Omental fat pad (tissue), 4 donors: Measurements from ENCODE around the gene AFAP1. TPM values are rescaled to one million over a fixed set of nuclear protein-coding genes. Genes with fewer than 3 reads are reported as not detected.

Source experiments
- ATAC-seq: fragments of 150-250 bp; one replicate; pipeline ENCODE4 v1.9.1; 2016; ENCODE audit warnings: mild to moderate bottlenecking, moderate library complexity; ENCODE audit not compliant: low FRiP score
- DNase-seq: peaks from one replicate; pipeline ENCODE4 v3.0.0-alpha.2; 2019; ENCODE audit warnings: low spot score
- total RNA-seq, 4 donors: library from RNA; depleted of rRNA; stranded (reverse); fragments of >200 nt; gene quantifications; one replicate each; pipeline ENCODE4 v1.1.0, GENCODE V29; 2016
- TF ChIP-seq, protein P1 (sequence below), 3 donors: fragments of 450-650 bp; IDR thresholded peaks; one replicate each; pipeline ENCODE4 v1.5.1; 2016 to 2017; ENCODE audit warnings: antibody characterized with exemption in 3 of 3, mild to moderate bottlenecking in 3 of 3, moderate library complexity in 2 of 3

Gene AFAP1
- total RNA-seq, 4 donors from 2014 or later = 24.6 to 35.5 (median 26.9) TPM

DNA sequence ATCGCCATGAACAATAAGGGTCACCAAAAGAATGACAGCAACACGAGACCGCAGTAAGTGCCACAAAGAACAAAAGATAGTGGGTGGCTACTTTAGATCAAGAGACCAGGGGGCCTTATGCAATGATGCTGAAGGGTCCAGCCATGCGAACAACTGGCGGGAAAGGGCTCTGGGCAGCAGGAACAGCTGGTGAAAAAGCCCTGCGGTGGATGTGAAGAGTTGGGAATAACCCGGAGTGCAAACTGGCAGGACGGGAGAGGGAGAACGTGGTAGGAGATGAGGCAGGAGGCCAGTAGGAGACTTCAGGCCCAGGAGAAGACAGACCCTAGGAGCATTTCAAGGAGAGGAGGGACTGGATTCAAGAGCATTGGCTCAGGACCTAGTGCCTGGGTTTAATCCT, 120.2 kb downstream of the AFAP1 start:
- DNase-seq (no peak), ATAC-seq (no peak)
- TF ChIP-seq, protein P1, sequence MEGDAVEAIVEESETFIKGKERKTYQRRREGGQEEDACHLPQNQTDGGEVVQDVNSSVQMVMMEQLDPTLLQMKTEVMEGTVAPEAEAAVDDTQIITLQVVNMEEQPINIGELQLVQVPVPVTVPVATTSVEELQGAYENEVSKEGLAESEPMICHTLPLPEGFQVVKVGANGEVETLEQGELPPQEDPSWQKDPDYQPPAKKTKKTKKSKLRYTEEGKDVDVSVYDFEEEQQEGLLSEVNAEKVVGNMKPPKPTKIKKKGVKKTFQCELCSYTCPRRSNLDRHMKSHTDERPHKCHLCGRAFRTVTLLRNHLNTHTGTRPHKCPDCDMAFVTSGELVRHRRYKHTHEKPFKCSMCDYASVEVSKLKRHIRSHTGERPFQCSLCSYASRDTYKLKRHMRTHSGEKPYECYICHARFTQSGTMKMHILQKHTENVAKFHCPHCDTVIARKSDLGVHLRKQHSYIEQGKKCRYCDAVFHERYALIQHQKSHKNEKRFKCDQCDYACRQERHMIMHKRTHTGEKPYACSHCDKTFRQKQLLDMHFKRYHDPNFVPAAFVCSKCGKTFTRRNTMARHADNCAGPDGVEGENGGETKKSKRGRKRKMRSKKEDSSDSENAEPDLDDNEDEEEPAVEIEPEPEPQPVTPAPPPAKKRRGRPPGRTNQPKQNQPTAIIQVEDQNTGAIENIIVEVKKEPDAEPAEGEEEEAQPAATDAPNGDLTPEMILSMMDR (IDR thresholded peaks at IDR 0.05) = no peak

DNA sequence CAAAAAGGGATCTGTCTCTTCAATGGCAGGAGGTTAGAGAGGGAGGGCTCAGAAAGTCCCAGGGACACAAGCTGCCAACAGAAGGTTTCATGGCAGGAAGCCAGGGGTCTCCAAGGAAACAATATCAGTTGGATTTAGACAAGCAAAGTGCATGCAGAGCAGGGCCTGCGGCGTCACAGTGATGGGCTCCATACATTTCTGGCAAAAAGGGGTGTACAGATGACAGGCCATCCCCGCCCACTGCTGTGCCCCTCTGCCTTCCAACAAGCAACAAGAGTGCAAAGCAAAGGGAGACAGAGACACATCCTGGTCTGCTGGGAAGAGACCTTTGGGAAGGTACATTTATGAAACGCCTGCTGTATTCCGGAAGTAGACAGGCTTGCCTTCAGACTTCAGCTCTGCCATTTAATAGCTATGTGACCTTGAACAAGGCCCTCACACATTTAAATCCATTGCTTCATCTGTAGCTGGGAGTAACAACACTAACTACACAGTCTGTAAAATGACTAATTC, 121.2 kb downstream of the AFAP1 start:
- no peak for ATAC-seq
- DNase-seq = no peak
- TF ChIP-seq, protein P1 (IDR thresholded peaks at IDR 0.05) = no peak

DNA sequence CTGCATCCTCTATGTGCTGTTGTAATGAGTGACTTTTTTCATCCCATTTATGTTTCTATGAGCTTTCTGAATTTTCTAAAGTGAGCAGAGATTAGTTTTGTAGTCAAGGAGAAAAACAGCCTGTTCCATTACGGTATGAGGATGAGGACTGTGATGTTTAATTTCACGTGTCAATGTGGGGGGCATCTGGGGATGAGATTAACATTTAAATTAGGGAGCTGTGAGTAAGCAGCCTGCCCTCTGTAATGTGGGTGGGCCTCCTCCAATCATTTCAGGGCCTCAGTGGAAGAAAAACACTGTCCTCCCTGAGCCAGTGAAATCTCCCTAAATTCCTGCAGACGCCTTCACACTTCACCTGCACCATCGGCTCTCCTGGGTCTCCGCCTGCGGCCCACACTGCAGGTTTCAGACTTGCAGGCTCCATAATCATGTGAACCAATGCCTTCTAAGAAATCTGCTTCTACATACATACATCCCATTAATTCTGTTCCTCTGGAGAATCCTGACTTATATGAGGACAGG, 121.7 kb downstream of the AFAP1 start:
- TF ChIP-seq, protein P1 (IDR thresholded peaks at IDR 0.05) = no peak
- no peak for DNase-seq
- ATAC-seq = peak; percentile 60

DNA sequence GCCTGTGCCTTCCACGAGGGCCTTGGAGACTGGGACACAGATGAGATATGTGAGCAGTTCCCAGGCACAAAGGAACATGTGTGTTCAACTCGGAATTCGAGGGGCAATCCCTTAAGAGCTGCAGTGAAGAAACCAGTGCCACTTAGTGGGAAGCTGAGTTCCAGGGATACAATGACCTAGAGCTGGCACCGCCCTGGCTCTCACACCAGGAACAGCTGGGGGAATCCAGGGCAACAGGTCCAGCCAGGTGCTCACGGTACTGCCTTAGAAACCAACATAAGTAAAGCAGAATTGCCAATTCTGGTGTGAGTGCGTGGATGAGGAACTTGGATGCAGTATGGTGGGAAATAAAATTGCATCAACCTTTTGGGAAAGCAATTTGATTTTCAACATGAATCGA, 122.9 kb downstream of the AFAP1 start:
- ATAC-seq (no peak), DNase-seq (no peak)
- TF ChIP-seq, protein P1 (IDR thresholded peaks at IDR 0.05) = no peak

DNA sequence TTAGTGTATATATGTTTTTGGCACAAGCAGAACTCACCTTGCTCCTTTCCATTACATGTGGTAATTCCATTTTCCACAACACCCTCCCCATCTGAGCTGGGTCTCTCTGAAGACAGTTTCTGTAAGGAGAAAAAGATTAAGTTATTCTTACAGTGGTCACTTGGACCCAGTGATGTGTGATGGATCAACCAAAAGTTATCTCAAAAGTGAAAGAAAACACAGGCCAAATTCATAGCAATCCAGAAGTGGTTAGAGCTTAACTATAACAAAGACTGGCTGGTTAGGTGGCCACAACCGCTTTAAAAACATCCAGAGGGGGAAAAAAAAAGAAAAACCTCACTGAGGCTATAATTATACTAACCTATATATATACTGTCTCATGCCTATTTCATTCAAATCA, 123.7 kb downstream of the AFAP1 start:
- DNase-seq (no peak), ATAC-seq (no peak)
- TF ChIP-seq, protein P1 (IDR thresholded peaks at IDR 0.05) = no peak

DNA sequence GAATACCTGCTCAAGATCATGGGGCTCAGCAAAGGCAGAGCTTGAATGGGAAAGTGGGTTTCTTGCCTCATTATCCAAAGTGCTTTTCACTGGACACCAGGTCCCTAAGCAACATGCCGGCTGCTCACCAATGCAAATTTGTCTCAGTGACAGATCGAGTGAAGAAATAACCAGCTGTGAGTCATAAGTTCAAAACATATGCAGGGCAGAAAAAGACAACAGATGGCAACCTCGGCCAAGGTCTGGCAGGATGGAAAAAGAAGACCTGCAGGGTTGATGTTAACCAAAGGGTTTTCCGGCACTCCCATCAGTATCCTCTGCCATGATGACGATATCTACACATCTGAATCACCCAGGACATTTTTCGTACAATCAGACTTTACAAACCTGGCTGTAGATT, 124.1 kb downstream of the AFAP1 start:
- ATAC-seq (no peak), DNase-seq (no peak)
- TF ChIP-seq, protein P1 (IDR thresholded peaks at IDR 0.05) = no peak

DNA sequence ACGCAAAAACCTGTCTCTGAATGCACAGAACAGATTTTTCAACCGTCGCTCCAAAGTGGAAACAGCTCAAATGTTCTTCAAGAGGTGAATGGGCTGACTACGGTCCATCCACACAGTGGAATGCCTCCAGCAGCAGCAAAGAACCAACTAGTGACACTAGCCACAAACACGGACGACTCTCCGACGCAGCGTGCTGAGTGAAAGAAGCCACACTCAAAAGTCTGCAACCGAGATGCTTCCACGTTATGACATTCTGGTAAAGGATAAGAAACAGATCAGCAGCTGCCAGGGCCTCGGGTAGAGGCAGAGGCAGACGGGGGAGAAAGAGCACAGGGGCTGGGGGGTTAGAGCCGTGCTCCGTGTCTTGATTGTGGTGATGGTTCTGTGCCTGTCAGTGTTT, 125.2 kb downstream of the AFAP1 start:
- ATAC-seq = no peak
- DNase-seq = no peak
- TF ChIP-seq, protein P1 (IDR thresholded peaks at IDR 0.05) = no peak
